SK-MEL-5 (cell line): ENCODE data around the gene ITIH5. TPM values are rescaled to one million over a fixed set of nuclear protein-coding genes. Genes with fewer than 3 reads are reported as not detected.

Experiments used
- DNase-seq: peaks from one replicate; pipeline ENCODE4 v3.0.0-alpha.2; 2016; ENCODE audit warnings: low read depth, low spot score
- in situ Hi-C: cut with HindIII; loops from 2 replicates; pipeline ENCODE4 v1.10.0; 2016; ENCODE audit warnings: low sequenced_read_pairs, high pct_unique_total_duplicates, low pct_unique_long_range_greater_than_20kb
- total RNA-seq: library from RNA; depleted of rRNA; stranded (reverse); fragments of >200 nt; shearing (Covaris generic); gene quantifications from 2 replicates; pipeline ENCODE4 v1.2.3, GENCODE V29; 2014; rRNA removed

The ITIH5 gene
- total RNA-seq, 1 experiment from 2014 or later = 14.2 TPM

- in situ Hi-C loops = no loop called here
- no peak for DNase-seq
Observed at GRCh38 chr10:7520507-7521485, 146.0 kb downstream of the ITIH5 start.

DNA sequence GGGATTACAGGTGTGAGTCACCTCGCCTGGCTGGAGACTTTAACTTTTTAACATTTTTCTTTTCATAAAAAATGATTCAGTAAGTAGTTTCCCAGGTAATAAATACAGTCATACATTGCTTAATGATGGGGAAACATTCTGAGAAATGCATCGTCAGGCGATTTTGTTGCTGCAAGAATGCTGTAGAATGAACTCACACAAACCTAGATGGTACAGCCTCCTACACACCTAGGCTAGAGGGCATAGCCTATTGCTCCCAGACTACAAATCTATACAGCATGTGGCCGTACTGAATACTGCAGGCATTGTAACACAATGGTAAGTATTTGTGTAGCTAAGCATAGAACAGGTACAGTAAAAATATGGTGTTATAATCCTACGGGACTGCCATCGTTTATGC lies 147.4 kb downstream of the ITIH5 start:
- no peak for DNase-seq
- in situ Hi-C loops = no loop called here

DNA sequence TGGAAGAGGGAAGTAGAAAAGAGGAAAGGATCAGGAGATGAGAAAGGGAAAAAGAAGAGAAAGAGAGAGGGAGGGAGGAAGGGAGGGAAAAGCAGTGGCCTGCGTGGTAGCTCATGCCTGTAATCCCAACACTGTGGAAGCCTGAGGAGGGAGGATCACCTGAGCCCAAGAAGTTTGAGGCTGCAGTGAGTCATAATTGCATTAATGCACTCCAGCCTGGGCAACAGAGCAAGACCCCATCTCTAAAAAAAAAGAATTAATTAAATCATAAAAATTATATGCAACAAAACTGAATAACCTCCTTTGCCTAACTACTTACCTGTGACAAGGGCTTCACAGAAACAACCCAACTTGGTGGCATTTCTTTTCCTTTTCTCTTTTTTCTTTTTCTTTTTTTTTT lies 148.1 kb downstream of the ITIH5 start:
- in situ Hi-C loops = no loop called here
- DNase-seq = no peak

DNA sequence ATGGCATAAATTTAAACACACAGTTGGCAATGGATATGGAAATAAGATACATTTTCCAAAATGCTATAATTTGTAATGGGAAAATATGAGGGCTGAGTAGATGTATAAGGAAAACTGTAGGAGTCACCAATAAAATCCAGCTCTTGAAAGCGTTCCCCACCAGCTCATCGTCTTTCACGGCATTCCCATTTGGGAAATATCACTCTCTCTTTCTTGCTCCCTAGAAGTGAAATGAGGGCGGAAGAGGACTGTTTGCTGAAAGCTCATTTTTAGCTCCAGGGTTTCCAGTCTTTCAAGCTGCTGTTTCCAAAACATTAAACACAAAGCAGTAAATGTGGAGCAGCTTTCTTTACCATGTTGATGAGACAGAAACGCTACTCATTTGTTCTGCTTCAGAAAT lies 151.3 kb downstream of the ITIH5 start:
- in situ Hi-C loops = no loop called here
- no peak for DNase-seq

DNA sequence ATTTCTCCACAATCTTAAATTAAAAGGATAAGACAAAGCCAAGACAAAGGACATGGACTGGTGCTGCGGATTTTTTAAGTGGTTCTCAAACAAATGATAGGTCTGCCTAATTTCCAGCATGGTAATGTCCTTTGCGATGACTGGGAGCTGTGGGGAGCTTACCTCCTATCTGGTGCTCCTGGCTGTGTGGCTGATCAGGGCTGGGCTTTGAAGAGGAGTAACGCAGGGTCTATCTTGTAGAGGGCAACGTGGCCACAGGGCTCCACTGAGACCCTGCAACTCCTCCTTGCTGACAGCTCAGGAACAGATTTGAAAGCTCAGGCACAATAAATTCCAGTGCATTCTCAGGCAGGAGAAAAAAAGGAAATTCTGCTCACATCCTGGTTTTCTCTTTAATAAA lies 152.8 kb downstream of the ITIH5 start:
- no peak for DNase-seq
- in situ Hi-C loops = no loop called here

- in situ Hi-C loops = no loop called here
- DNase-seq = no peak
Observed at GRCh38 chr10:7513455-7513854, 153.3 kb downstream of the ITIH5 start.

DNA sequence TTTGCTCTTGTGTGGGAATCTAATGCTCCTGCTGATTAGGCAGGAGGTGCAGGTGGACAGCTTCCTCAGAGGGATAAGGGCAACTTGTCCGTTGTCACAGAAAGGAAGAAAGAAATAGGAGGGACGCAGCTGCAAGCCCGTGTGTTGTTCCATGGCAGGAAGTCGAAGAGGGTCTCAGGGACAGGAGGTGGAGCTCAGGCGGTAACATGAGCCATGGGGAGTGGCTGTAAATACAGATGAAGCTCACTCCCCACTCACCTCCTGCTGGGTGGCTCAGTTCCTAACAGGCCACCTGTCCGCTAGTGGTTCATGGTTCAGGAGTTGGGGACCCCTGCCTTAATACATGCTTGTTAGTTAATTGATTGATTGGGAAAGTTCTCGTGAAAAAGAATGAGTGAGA lies 154.3 kb downstream of the ITIH5 start:
- in situ Hi-C loops = no loop called here
- no peak for DNase-seq

- in situ Hi-C loops = no loop called here
- DNase-seq = no peak
Observed at GRCh38 chr10:7511612-7512011, 155.2 kb downstream of the ITIH5 start.

Other genes starting within 250 kb of the ITIH5 start
- not detected in 2 replicates for gene ITIH2, start 36.4 kb upstream of the ITIH5 start, total RNA-seq
- gene KIN, start 121.0 kb upstream of the ITIH5 start, total RNA-seq = 73.9 and 74.0 TPM in 2 replicates
- 363 and 364 TPM in 2 replicates for gene ATP5F1C, start 121.2 kb upstream of the ITIH5 start, total RNA-seq
- gene TAF3, start 151.5 kb upstream of the ITIH5 start, total RNA-seq = 0.98 and 1.3 TPM in 2 replicates